Nucleus accumbens (tissue), 56 donors: ENCODE measurements around the gene WASF3.

Experiments
- DNase-seq, 56 donors: peaks; one replicate each; lab custom pipeline; 2025; lab: John Stamatoyannopoulos, UW

WASF3 gene, protein sequence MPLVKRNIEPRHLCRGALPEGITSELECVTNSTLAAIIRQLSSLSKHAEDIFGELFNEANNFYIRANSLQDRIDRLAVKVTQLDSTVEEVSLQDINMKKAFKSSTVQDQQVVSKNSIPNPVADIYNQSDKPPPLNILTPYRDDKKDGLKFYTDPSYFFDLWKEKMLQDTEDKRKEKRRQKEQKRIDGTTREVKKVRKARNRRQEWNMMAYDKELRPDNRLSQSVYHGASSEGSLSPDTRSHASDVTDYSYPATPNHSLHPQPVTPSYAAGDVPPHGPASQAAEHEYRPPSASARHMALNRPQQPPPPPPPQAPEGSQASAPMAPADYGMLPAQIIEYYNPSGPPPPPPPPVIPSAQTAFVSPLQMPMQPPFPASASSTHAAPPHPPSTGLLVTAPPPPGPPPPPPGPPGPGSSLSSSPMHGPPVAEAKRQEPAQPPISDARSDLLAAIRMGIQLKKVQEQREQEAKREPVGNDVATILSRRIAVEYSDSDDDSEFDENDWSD

DNA sequence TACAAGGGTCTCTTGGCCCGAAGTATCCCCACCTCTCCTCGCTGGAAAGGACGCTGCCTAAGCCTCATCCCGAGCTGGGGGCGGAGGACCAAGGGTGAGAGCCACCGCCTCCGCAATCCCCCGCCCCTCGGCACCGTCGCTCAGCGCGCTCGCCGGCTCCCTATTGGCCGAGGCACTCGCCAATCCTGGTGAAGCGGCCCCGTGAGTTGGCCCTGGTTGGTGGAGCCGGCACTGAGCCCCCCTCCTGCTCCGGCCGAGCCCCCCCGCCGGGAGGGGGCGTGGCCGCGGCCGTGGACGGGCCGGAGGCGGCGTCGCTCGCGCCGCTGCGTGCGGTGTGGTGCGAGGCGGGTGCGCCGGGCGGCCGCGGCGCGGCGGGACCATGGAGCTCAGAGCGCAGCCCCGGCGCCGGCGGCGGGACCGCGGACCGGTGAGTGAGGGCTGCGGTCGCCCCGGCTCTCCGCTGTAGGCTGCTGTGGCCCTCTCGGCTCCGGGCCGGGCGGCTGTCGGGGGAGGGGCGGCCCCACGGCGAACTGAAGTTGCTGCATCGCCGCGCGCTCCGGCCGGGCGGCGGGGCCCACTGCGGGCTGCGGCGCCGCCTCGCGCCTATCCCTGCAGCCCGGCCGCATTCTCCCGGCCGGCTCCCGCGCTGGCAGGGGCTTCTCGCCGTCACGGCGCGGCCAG, at the start of gene WASF3:
TSS of gene WASF3 (plus strand) at position 291 of the 681 bp plus-strand sequence. CDS start 84,588 bp downstream, outside the sequence.
- DNase-seq, result peak; percentile 30 to 97 (median 92)

DNA sequence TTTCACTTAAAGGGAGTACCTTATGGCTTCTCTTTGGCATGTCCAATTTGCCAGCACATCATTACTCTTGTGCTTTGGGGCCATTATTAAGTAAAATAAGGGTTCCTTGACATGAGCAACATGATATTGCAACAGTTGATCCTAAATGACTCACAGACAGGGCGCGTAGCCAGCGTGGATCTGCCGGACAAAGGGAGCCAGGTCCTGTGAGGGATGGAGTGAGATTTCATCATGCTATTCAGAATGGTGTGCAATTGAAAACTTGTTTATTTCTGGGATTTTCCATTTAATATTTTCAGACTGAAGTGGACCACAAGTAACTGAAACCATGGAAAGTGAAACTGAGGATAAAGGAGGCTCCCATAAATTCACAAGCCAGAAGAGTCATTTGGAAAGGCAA, 48.6 kb upstream of the WASF3 start:
- peak in 1 of 56 donors; percentile 9 for DNase-seq

DNA sequence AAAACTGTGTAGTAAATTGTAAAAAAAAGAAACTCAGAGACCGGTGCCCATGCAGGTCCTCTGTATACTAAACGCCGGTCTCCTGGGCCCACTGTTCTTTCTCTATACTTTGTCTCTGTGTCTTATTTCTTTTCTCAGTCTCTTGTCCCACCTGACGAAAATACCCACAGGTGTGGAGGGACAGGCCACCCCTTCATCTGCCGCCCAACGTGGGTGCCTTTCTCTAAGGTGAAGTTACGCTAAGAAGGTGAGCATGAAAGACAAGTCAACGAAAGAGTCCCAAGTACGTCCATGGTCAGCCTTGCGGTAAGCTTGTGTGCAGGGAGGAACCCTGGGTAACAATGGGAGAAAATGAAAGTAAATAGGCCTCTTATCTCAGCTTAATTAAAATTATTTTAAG, 48.0 kb upstream of the WASF3 start:
- no peak for DNase-seq

DNA sequence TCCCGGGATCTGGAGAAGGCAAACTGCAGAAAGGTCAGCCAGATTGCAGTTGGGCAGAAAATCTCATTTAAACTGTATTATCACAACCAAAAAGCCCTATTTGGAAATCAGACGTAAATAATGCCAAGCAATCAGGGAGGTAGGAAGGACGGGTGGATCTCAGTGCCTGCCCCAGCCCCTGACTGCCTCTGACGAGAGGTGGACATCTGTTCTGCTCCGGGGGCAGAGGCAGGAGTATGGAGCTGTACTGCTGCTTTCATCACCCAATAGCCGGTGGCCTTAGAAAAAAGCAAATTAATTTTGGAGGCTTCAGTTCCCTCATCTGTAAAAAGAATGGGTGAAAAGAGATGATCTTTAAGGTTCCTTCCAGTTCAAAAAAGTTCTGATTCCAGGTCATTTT, 43.6 kb upstream of the WASF3 start:
- DNase-seq, result no peak

- DNase-seq, result no peak
Observed at GRCh38 chr13:26515721-26516120, 41.8 kb upstream of the WASF3 start.

DNA sequence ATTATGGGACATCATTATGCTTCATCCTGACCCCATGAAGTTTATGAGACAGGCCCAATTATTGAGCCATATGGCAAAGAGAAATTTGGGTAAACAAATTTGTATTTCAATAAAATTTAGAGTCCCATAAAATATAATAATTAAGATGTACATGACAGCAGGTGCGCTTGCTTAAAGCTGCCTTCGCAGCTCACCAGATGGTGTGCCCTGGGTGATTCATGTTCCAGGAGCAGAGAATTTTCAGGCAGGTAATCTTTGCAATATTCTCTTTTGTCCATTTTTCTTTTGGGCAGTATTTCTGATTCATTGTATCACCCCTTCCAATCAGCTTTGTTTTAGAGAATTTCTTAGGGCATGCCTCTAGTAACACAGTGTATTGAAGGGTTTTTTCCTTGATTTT, 39.5 kb upstream of the WASF3 start:
- no peak for DNase-seq

DNA sequence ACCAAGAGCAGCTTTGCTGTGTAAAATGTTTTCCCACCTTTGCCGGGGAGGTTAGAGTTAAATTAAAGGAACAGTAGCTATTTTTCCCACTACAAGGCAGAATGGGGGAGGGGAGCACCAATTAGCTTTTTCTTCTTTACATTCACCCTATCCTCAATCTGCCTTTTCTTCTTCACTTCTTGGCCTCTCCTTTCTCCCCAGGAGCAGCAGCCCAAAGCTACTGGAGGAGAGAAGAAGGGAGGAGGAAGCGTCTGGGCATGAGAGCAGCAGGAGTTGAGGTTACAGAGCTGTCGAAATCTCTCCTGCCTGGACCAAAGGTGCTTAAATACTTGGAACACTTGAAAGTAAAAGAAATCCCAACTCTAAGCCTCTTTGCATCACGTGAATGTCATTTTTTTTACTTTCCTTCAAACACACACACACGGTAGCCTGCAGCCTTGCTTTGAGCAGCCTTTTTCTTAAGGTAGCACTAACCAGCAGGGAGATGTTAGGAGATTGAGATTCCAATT, 39.0 kb upstream of the WASF3 start:
- no peak for DNase-seq

DNA sequence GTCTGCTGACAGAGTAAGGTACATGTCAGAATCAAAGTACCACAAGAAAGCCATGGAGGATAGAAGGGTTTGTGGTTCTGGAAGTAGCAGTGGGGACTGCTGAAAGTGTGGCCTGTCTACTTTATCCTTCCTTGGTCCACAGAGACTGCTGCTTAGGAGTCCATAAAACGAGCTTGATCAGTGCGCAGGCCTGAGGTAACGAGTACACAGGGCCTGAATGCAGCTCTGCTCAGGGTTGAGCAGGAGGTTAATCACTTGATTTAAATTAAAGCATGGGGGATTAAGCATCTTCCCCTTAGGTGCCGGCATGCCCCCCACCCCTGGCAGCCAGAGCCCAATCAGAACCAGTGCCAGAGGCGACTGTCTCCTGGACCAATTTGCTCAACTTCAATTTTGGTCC, 34.9 kb upstream of the WASF3 start:
- no peak for DNase-seq

DNA sequence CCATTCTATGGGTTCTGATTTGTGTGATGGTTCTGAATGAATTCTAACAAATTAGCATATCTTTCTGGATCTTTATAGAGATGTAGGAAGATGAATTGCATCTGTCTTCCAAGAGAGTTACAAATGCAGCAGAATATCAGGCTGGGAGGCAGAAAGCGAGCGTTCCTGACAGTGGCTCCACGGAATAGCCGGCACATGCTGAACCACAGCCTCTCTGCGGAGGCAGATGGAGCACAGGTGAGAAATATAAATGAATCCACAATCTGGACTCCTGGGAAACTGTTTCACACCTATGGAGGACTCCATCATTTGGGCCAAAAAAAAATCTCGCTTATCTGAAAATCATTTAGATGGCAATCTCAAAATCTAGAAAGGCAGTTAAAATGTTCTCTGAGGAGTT, 34.5 kb upstream of the WASF3 start:
- no peak for DNase-seq

DNA sequence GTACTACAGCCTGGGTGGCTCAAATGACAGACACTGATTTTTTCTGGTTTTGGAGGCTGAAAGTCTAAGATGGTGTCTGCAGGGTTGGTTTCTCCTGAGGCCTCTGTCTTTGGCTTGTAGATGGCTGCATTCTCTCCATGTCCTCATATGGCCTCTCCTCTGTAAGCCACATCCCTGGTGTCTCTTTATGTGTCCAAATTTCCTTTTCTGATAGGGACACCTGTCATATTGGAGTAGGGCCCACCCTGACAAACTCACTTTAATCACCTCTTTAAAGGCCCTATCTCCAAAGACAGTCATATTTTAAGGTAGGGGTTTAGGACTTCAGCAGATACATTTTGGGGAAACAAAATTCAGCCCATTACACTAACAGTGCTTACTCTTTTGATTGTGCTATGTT, 32.0 kb upstream of the WASF3 start:
- no peak for DNase-seq

DNA sequence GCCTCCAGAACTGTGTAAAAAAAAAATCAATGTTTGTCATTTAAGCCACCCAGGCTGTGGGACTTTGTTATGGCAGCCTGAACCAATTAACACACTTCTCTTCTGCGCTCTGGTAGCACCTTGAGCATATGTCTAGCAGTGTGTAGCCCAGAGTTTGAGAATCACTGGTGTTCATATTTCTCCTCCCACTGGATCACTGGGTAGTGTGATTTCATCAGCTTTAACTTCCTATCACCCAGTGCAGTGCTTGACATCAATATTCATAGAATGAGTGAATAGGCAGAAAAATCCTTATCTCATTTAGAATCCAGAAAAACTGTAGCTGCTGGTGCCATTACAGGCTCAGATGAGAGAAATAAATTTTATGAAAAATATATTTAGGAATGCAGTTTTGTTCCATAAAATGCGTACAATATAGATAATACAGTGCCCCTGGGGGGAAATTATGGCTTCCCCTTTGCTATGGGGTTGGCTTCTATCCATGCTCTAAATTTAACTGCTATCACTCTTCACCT, 30.7 kb upstream of the WASF3 start:
- no peak for DNase-seq

GRCh38 chr13:26528527-26528926, 29.0 kb upstream of the WASF3 start:
- no peak for DNase-seq

GRCh38 chr13:26529441-26529840, 28.0 kb upstream of the WASF3 start:
- DNase-seq, result peak in 1 of 56 donors; percentile 6

DNA sequence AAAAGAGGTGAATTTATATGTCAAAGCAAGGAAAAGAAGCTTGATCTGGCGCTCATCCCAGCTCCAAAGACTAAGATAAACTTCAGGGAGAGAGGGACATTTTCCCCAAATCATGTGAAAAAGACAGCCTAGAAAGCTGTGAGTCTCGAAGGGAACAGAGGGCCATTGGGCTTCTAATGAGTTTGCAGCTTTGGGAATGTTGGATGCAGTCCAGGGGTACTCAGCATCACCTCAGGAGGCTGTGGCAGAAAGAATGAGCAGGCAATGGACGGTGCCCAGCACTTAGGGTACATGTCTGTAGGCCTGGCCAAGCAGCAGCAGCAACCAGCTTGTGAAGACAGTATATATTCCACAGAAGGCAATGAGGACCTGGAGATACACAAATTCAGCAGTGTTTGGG, 25.7 kb upstream of the WASF3 start:
- DNase-seq, result no peak

- DNase-seq, result no peak
Observed at GRCh38 chr13:26534036-26534726, 23.3 kb upstream of the WASF3 start.

GRCh38 chr13:26538363-26539317, 18.8 kb upstream of the WASF3 start:
- DNase-seq, result peak in 3 of 56 donors; percentile 7 to 21 (median 10)

- no peak for DNase-seq
Observed at GRCh38 chr13:26539738-26540292, 17.7 kb upstream of the WASF3 start.

DNA sequence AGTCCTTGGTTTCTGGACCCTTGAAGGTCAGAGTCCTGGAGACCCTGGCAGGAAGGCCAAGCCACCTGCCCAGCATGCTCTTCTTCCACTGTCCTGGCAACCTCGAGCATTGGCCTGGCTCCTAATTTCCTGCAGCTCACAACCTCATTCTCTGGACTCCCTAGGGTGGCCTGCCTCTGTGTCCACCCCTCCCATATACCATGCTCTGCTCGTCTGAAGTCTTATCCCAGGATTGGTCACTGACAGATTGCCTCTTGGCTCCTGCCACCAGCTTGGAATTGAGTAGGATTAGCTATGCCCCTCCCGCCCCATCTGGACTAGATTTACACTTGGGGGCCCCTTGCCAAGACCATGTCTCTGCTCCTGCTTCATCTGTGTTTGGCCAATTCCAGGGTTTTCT, 17.1 kb upstream of the WASF3 start:
- DNase-seq, result no peak

DNA sequence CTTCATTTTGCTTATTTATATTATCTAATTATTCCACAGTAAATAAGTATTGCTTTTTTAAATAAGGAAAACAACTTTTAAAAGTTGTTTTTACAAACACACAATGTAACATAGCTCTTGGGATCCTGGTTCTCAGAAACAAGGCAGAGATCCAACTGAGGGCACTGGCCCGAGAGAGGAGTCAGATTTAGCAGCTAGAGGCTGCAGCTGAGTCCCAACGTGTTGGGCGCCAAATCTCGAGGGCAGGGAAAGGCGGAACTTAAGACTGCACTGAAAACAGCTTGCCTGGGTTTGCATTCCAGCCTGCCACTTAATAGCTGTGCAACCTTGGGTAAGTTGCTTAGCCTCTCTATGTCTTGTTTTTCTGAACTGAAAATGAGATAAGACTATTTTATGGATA, 16.4 kb upstream of the WASF3 start:
- no peak for DNase-seq
